ENCODE measurements around the gene MYLK.

- no peak for TF ChIP-seq CTCF (IDR thresholded peaks at IDR 0.05)
- TF ChIP-seq POLR2A (IDR thresholded peaks at IDR 0.05): no peak
Measured at GRCh38 chr3:123700791-123701722, 183.1 kb downstream of the MYLK start.
